Endodermal cell (in vitro differentiated cells): ENCODE results near the gene TAS2R1. TPM values are rescaled to one million over a fixed set of nuclear protein-coding genes. Genes with fewer than 3 reads are reported as not detected.
A peak's percentile ranks its signal among the peaks of the same experiment; 100 is the strongest.

Experiments
- DNase-seq: peaks from one replicate; pipeline ENCODE4 v3.0.0-alpha.2; 2017
- H3K27ac ChIP-seq: 2 replicates; pipeline ENCODE4 v1.5.1; 2013; ENCODE audit warnings: mild to moderate bottlenecking, low read depth, low read length, moderate library complexity
- H3K27me3 ChIP-seq: 2 replicates; pipeline ENCODE4 v1.6.1; 2013; ENCODE audit warnings: mild to moderate bottlenecking, low read length, moderate library complexity; ENCODE audit not compliant: insufficient read depth, control insufficient read depth, poor library complexity, severe bottlenecking
- H3K36me3 ChIP-seq: 2 replicates; pipeline ENCODE4 v1.7.0; 2013; ENCODE audit warnings: mild to moderate bottlenecking, low read length, moderate library complexity; ENCODE audit not compliant: control insufficient read depth, insufficient read depth
- H3K4me1 ChIP-seq: one replicate; pipeline ENCODE4 v1.7.0; 2013; ENCODE audit warnings: low read length; ENCODE audit not compliant: control insufficient read depth, insufficient read depth
- H3K4me3 ChIP-seq: 2 replicates; pipeline ENCODE4 v1.5.1; 2013; ENCODE audit warnings: mild to moderate bottlenecking, low read length, moderate library complexity
- H3K9ac ChIP-seq: 2 replicates; pipeline ENCODE4 v1.6.1; 2013; ENCODE audit warnings: mild to moderate bottlenecking, low read length, moderate library complexity; ENCODE audit not compliant: poor library complexity, severe bottlenecking; ENCODE audit errors: extremely low read depth
- H3K9me3 ChIP-seq: 2 replicates; pipeline ENCODE4 v1.6.1; 2013; ENCODE audit warnings: mild to moderate bottlenecking, low read length, moderate library complexity; ENCODE audit not compliant: control insufficient read depth
- H3K27ac Mint-ChIP-seq: 2 replicates; pipeline ENCODE4 v1.8.0; 2020; ENCODE audit warnings: mixed read lengths
- H3K27me3 Mint-ChIP-seq: 2 replicates; pipeline ENCODE4 v1.8.0; 2021; ENCODE audit warnings: mild to moderate bottlenecking, mixed read lengths; ENCODE audit not compliant: insufficient read depth
- H3K36me3 Mint-ChIP-seq: 2 replicates; pipeline ENCODE4 v1.8.0; 2020; ENCODE audit warnings: low read depth, mixed read lengths
- H3K4me1 Mint-ChIP-seq: 2 replicates; pipeline ENCODE4 v1.8.0; 2020; ENCODE audit warnings: mixed read lengths
- H3K4me3 Mint-ChIP-seq: 2 replicates; pipeline ENCODE4 v1.8.0; 2020; ENCODE audit warnings: mild to moderate bottlenecking, moderate library complexity, mixed read lengths
- H3K9me3 Mint-ChIP-seq: 2 replicates; pipeline ENCODE4 v1.8.0; 2020; ENCODE audit warnings: mild to moderate bottlenecking, mixed read lengths
- WGBS, 2 experiments: methylation state at CpG; one replicate each; pipeline versions ENCODE4 v1.1.5 to v1.1.7; 2013; ENCODE audit warnings: missing lambda C conversion rate in 2 of 2, mixed read lengths in 1 of 2; ENCODE audit not compliant: insufficient coverage in 1 of 2, insufficient read length in 1 of 2; 5-methylcytosine and 5-hydroxymethylcytosine counted together
- total RNA-seq, 2 donors: library from RNA; stranded (reverse); fragmentation: NEBNext Ultra II Directional in 1 of 2; extraction: Animal tissue kit (Norgen Biotek cat#: 25700) in 1 of 2; gene quantifications; 2 replicates in 1 of 2; 3 replicates in 1 of 2; pipeline ENCODE4 v1.2.1, GENCODE V29; 2021
- TF ChIP-seq, protein P1 (sequence below): fragments of 200-600 bp; sonication (generic); conservative IDR thresholded peaks from 2 replicates; pipeline ENCODE4 v1.5.0; 2021; ENCODE audit warnings: antibody characterized with exemption, mild to moderate bottlenecking

The TAS2R1 gene
- total RNA-seq, 2 donors from 2014 or later, result 0.24 TPM; not detected in 1

DNA sequence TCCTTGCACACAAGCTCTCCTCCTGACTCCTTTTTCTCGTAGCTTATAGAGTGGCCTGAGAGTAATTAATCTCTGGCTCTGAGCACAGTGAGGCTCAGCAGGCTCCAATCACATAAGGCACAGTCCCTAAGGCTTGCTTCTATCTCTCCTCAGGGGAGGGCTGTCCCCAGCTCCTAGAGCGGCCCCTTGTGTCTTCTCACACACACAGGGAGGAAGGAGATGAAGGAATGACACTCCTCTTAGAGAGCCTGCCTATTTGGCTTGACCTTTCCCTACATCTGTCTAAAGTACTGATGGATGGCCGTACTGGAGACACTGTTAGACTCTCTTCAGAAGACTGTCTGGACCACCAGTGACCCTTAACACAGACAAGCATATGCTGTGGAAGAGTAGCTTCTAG is 12.9 kb downstream of the TAS2R1 start:
- Histone ChIP-seq H3K4me3 (no peak overlapping the region), H3K27me3 (no peaks in the 10 kb centered on the region), H3K27ac (peak overlapping the region; percentile 4), H3K4me1 (peaks cover 3% of the 10 kb centered on the region), H3K36me3 (no peaks in the 10 kb centered on the region), H3K9ac (no peak overlapping the region), H3K9me3 (peaks cover 9% of the 10 kb centered on the region)
- Mint-ChIP-seq H3K4me1 (peaks cover 13% of the 10 kb centered on the region), H3K4me3 (no peak overlapping the region), H3K9me3 (peaks cover under 1% of the 10 kb centered on the region), H3K27ac (no peak overlapping the region), H3K36me3 (no peaks in the 10 kb centered on the region), H3K27me3 (no peaks in the 10 kb centered on the region)
- TF ChIP-seq, protein P1, sequence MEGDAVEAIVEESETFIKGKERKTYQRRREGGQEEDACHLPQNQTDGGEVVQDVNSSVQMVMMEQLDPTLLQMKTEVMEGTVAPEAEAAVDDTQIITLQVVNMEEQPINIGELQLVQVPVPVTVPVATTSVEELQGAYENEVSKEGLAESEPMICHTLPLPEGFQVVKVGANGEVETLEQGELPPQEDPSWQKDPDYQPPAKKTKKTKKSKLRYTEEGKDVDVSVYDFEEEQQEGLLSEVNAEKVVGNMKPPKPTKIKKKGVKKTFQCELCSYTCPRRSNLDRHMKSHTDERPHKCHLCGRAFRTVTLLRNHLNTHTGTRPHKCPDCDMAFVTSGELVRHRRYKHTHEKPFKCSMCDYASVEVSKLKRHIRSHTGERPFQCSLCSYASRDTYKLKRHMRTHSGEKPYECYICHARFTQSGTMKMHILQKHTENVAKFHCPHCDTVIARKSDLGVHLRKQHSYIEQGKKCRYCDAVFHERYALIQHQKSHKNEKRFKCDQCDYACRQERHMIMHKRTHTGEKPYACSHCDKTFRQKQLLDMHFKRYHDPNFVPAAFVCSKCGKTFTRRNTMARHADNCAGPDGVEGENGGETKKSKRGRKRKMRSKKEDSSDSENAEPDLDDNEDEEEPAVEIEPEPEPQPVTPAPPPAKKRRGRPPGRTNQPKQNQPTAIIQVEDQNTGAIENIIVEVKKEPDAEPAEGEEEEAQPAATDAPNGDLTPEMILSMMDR, result peak; percentile 57
- 54 to 57% methylated on average over 1 to 3 of the region's 3 CpGs for WGBS, 2 experiments
- DNase-seq, result peak; percentile 73

- Mint-ChIP-seq H3K9me3 (peaks cover 11% of the 10 kb centered on the region), H3K27me3 (no peaks in the 10 kb centered on the region), H3K4me3 (no peak overlapping the region), H3K27ac (no peak overlapping the region), H3K36me3 (no peaks in the 10 kb centered on the region), H3K4me1 (peaks cover 9% of the 10 kb centered on the region)
- Histone ChIP-seq H3K4me3 (no peak overlapping the region), H3K36me3 (no peaks in the 10 kb centered on the region), H3K4me1 (peaks cover 3% of the 10 kb centered on the region), H3K27me3 (no peaks in the 10 kb centered on the region), H3K9ac (no peak overlapping the region), H3K27ac (no peak overlapping the region), H3K9me3 (peaks cover 27% of the 10 kb centered on the region)
- no peak for DNase-seq
- 96 to 100% methylated on average over 2 to 3 of the region's 3 CpGs for WGBS, 2 experiments
- TF ChIP-seq, protein P1, result no peak
Observed at GRCh38 chr5:9615331-9615730, 14.8 kb downstream of the TAS2R1 start.

- H3K9me3 ChIP-seq, result peaks cover 27% of the 10 kb centered on the region
- no peaks in the 10 kb centered on the region for H3K27me3 ChIP-seq
- TF ChIP-seq, protein P1, result no peak
- WGBS, 2 experiments, result 95% methylated on average over 3 of the region's 3 CpGs; no CpG with 5 or more reads in 1 of the 2 experiments
- no peak overlapping the region for H3K4me3 ChIP-seq
- H3K36me3 ChIP-seq, result no peaks in the 10 kb centered on the region
- DNase-seq, result no peak
- Mint-ChIP-seq H3K36me3 (no peaks in the 10 kb centered on the region), H3K27ac (no peak overlapping the region), H3K4me1 (peaks cover 15% of the 10 kb centered on the region), H3K9me3 (peaks cover 11% of the 10 kb centered on the region), H3K4me3 (no peak overlapping the region), H3K27me3 (no peaks in the 10 kb centered on the region)
- H3K27ac ChIP-seq, result no peak overlapping the region
- no peak overlapping the region for H3K9ac ChIP-seq
- H3K4me1 ChIP-seq, result peaks cover 3% of the 10 kb centered on the region
Observed at GRCh38 chr5:9613360-9613759, 16.8 kb downstream of the TAS2R1 start.
